ENCODE data around the gene NOBOX. TPM values are rescaled to one million over a fixed set of nuclear protein-coding genes. Genes with fewer than 3 reads are reported as not detected.
A peak's percentile ranks its signal among the peaks of the same experiment; 100 is the strongest.
"Not testable (repeated sequence)": the region's sequence is repeated elsewhere in the genome, so short reads cannot be mapped to it uniquely, and the experiment has no call there.

Gene NOBOX
- total and polyA plus RNA-seq, 2 donors (not counting 1 experiment from before 2014, with no cell fraction given) = not detected

DNA sequence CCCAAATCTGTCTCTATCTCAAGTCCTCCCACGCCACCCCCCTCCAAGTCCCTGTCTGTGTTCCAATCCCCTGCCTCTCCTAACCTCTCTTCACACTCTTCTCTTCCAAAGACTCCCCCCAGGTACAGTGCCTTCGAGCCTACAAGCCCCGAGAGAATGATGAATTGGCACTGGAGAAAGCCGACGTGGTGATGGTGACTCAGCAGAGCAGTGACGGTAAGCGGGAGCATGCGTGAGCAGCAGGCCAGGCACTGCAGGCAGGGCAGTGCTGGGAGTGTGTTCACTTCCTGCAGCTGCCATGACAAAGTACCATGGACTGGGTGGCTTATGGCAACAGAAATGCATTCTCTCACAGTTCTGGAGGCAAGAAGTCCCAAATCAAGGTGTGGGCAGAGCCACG lies 24.8 kb downstream of the NOBOX start:
- Histone ChIP-seq H3K79me2 (ENCODE audit: control insufficient read depth, insufficient read depth, low read length) (no peaks in the 10 kb centered on the region), H3K27ac (ENCODE audit: insufficient read depth, low read length) (no peak overlapping the region), H3K9me3 (ENCODE audit: control insufficient read depth, insufficient read depth, low read depth, low read length) (no peaks in the 10 kb centered on the region), H3K27me3 (ENCODE audit: control insufficient read depth, insufficient read depth, low read length) (no peaks in the 10 kb centered on the region), H3K9ac (ENCODE audit: insufficient read depth, low read length) (no peak overlapping the region), H3K4me2 (ENCODE audit: extremely low read depth, insufficient read depth, low read length) (no peak overlapping the region), H3K36me3 (ENCODE audit: control insufficient read depth, insufficient read depth, low read length) (no peaks in the 10 kb centered on the region), H2AFZ (ENCODE audit: low read length) (no peak overlapping the region), H3K4me1 (ENCODE audit: control insufficient read depth, extremely low read depth, insufficient read depth, low read length) (no peaks in the 10 kb centered on the region), H3K4me3 (replicated peaks in 1 of 4; ENCODE audit: control extremely low read depth in 1 of 4, insufficient read depth in 1 of 4, low read depth in 3 of 4, low read length in 4 of 4) (no peak overlapping the region), H4K20me1 (ENCODE audit: control insufficient read depth, extremely low read depth, insufficient read depth, low read length) (no peaks in the 10 kb centered on the region)
- peak in 1 of 2 donors; percentile 75 for DNase-seq (ENCODE audit: low read depth in 2 of 2)
- no peak for TF ChIP-seq EZH2 (IDR thresholded peaks at IDR 0.05; ENCODE audit: low read length, missing control alignments)
- TF ChIP-seq, protein P1, sequence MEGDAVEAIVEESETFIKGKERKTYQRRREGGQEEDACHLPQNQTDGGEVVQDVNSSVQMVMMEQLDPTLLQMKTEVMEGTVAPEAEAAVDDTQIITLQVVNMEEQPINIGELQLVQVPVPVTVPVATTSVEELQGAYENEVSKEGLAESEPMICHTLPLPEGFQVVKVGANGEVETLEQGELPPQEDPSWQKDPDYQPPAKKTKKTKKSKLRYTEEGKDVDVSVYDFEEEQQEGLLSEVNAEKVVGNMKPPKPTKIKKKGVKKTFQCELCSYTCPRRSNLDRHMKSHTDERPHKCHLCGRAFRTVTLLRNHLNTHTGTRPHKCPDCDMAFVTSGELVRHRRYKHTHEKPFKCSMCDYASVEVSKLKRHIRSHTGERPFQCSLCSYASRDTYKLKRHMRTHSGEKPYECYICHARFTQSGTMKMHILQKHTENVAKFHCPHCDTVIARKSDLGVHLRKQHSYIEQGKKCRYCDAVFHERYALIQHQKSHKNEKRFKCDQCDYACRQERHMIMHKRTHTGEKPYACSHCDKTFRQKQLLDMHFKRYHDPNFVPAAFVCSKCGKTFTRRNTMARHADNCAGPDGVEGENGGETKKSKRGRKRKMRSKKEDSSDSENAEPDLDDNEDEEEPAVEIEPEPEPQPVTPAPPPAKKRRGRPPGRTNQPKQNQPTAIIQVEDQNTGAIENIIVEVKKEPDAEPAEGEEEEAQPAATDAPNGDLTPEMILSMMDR (conservative IDR thresholded peaks at IDR 0.05 in 1 of 2, IDR thresholded peaks at IDR 0.05 in 1 of 2; ENCODE audit: low read depth in 1 of 2, low read length in 2 of 2) = no peak

GRCh38 chr7:144369221-144369620 lies 34.3 kb downstream of the NOBOX start:
- H3K27ac ChIP-seq (ENCODE audit: insufficient read depth, low read length); H3K4me3 ChIP-seq (replicated peaks in 1 of 4; ENCODE audit: control extremely low read depth in 1 of 4, insufficient read depth in 1 of 4, low read depth in 3 of 4, low read length in 4 of 4); H3K9ac ChIP-seq (ENCODE audit: insufficient read depth, low read length); DNase-seq (ENCODE audit: low read depth in 2 of 2); H3K9me3 ChIP-seq (ENCODE audit: control insufficient read depth, insufficient read depth, low read depth, low read length); H3K79me2 ChIP-seq (ENCODE audit: control insufficient read depth, insufficient read depth, low read length); H3K36me3 ChIP-seq (ENCODE audit: control insufficient read depth, insufficient read depth, low read length); H3K4me2 ChIP-seq (ENCODE audit: extremely low read depth, insufficient read depth, low read length); H3K27me3 ChIP-seq (ENCODE audit: control insufficient read depth, insufficient read depth, low read length); H3K4me1 ChIP-seq (ENCODE audit: control insufficient read depth, extremely low read depth, insufficient read depth, low read length); H2AFZ ChIP-seq (ENCODE audit: low read length); H4K20me1 ChIP-seq (ENCODE audit: control insufficient read depth, extremely low read depth, insufficient read depth, low read length): not testable (repeated sequence)

GRCh38 chr7:144367250-144367649 lies 36.2 kb downstream of the NOBOX start:
- not testable (repeated sequence) for H3K4me3 ChIP-seq (replicated peaks in 1 of 4; ENCODE audit: control extremely low read depth in 1 of 4, insufficient read depth in 1 of 4, low read depth in 3 of 4, low read length in 4 of 4); H3K27me3 ChIP-seq (ENCODE audit: control insufficient read depth, insufficient read depth, low read length); H3K9ac ChIP-seq (ENCODE audit: insufficient read depth, low read length); H3K36me3 ChIP-seq (ENCODE audit: control insufficient read depth, insufficient read depth, low read length); H4K20me1 ChIP-seq (ENCODE audit: control insufficient read depth, extremely low read depth, insufficient read depth, low read length); H2AFZ ChIP-seq (ENCODE audit: low read length); DNase-seq (ENCODE audit: low read depth in 2 of 2); H3K27ac ChIP-seq (ENCODE audit: insufficient read depth, low read length); H3K4me2 ChIP-seq (ENCODE audit: extremely low read depth, insufficient read depth, low read length); H3K4me1 ChIP-seq (ENCODE audit: control insufficient read depth, extremely low read depth, insufficient read depth, low read length); H3K9me3 ChIP-seq (ENCODE audit: control insufficient read depth, insufficient read depth, low read depth, low read length); H3K79me2 ChIP-seq (ENCODE audit: control insufficient read depth, insufficient read depth, low read length)

DNA sequence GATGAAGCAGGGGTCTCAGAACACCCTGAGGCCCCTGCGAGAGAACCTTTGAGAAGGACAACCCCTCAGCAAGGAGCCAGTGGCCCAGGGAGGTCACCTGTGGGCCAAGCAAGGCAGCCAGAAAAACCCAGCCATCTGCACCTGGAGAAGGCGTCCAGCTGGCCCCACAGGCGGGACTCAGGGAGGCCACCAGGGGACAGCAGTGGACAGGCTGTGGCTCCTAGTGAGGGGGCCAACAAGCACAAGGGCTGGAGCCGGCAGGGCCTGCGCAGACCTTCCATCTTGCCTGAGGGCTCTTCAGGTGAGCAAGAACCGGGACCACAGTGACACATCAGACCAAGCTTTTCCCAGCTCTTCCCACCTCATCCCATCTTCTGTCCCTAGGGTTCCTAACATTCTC lies 38.0 kb downstream of the NOBOX start:
- not testable (repeated sequence) for H3K9me3 ChIP-seq (ENCODE audit: control insufficient read depth, insufficient read depth, low read depth, low read length); H3K27ac ChIP-seq (ENCODE audit: insufficient read depth, low read length); H3K4me1 ChIP-seq (ENCODE audit: control insufficient read depth, extremely low read depth, insufficient read depth, low read length); DNase-seq (ENCODE audit: low read depth in 2 of 2); H2AFZ ChIP-seq (ENCODE audit: low read length); H3K4me2 ChIP-seq (ENCODE audit: extremely low read depth, insufficient read depth, low read length); H3K79me2 ChIP-seq (ENCODE audit: control insufficient read depth, insufficient read depth, low read length); H4K20me1 ChIP-seq (ENCODE audit: control insufficient read depth, extremely low read depth, insufficient read depth, low read length); H3K27me3 ChIP-seq (ENCODE audit: control insufficient read depth, insufficient read depth, low read length); H3K4me3 ChIP-seq (replicated peaks in 1 of 4; ENCODE audit: control extremely low read depth in 1 of 4, insufficient read depth in 1 of 4, low read depth in 3 of 4, low read length in 4 of 4); H3K9ac ChIP-seq (ENCODE audit: insufficient read depth, low read length); H3K36me3 ChIP-seq (ENCODE audit: control insufficient read depth, insufficient read depth, low read length)

- not testable (repeated sequence) for H3K27ac ChIP-seq (ENCODE audit: insufficient read depth, low read length)
These were observed 41.4 kb downstream of the NOBOX start for GRCh38 chr7:144362061-144362460.

GRCh38 chr7:144356860-144357259 lies 46.6 kb downstream of the NOBOX start:
- not testable (repeated sequence) for H3K79me2 ChIP-seq (ENCODE audit: control insufficient read depth, insufficient read depth, low read length); H3K4me1 ChIP-seq (ENCODE audit: control insufficient read depth, extremely low read depth, insufficient read depth, low read length); DNase-seq (ENCODE audit: low read depth in 2 of 2); H3K4me2 ChIP-seq (ENCODE audit: extremely low read depth, insufficient read depth, low read length); H3K9ac ChIP-seq (ENCODE audit: insufficient read depth, low read length); H3K27ac ChIP-seq (ENCODE audit: insufficient read depth, low read length); H3K4me3 ChIP-seq (replicated peaks in 1 of 4; ENCODE audit: control extremely low read depth in 1 of 4, insufficient read depth in 1 of 4, low read depth in 3 of 4, low read length in 4 of 4); H4K20me1 ChIP-seq (ENCODE audit: control insufficient read depth, extremely low read depth, insufficient read depth, low read length); H3K9me3 ChIP-seq (ENCODE audit: control insufficient read depth, insufficient read depth, low read depth, low read length); H2AFZ ChIP-seq (ENCODE audit: low read length); H3K27me3 ChIP-seq (ENCODE audit: control insufficient read depth, insufficient read depth, low read length); H3K36me3 ChIP-seq (ENCODE audit: control insufficient read depth, insufficient read depth, low read length)

More at GRCh38 chr7:144362061-144362460, 41.4 kb downstream of the NOBOX start:
- H3K4me2 ChIP-seq (ENCODE audit: extremely low read depth, insufficient read depth, low read length); H3K36me3 ChIP-seq (ENCODE audit: control insufficient read depth, insufficient read depth, low read length); H3K9ac ChIP-seq (ENCODE audit: insufficient read depth, low read length); H4K20me1 ChIP-seq (ENCODE audit: control insufficient read depth, extremely low read depth, insufficient read depth, low read length); H2AFZ ChIP-seq (ENCODE audit: low read length); H3K79me2 ChIP-seq (ENCODE audit: control insufficient read depth, insufficient read depth, low read length); H3K27me3 ChIP-seq (ENCODE audit: control insufficient read depth, insufficient read depth, low read length); H3K4me3 ChIP-seq (replicated peaks in 1 of 4; ENCODE audit: control extremely low read depth in 1 of 4, insufficient read depth in 1 of 4, low read depth in 3 of 4, low read length in 4 of 4); H3K4me1 ChIP-seq (ENCODE audit: control insufficient read depth, extremely low read depth, insufficient read depth, low read length); DNase-seq (ENCODE audit: low read depth in 2 of 2); H3K9me3 ChIP-seq (ENCODE audit: control insufficient read depth, insufficient read depth, low read depth, low read length): not testable (repeated sequence)
